GM21529 (cell line): ENCODE data around the gene POGK.
"Not testable (repeated sequence)": the region's sequence is repeated elsewhere in the genome, so short reads cannot be mapped to it uniquely, and the experiment has no call there.

Experiments used
- ATAC-seq: cut with Tn5 transposase; IDR thresholded peaks from one replicate; pipeline ENCODE4 v1.9.1; 2021; ENCODE audit not compliant: unreplicated experiment

Gene POGK

DNA sequence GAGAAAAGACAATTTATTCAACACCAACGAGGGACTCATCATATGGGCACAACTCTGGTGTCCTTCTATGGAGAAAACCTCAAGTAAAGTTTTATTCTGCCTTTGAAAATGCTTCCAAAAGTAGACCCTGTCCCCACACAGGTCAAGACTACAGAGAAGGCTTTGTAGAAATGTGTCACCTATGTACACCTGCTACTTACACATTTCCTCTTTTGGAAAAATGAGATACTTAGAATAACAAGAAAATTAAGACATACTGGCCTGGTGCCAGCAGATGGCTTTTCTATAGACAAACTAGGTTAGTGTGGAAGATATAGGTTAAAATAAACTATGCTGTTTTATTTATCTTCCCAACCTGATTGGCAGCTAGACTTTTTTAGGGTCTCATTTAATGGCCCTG, 13.6 kb downstream of the POGK start:
- ATAC-seq, result no peak

- ATAC-seq, result no peak
These were observed 16.3 kb downstream of the POGK start for GRCh38 chr1:166855558-166855957.

GRCh38 chr1:166857995-166858394, 18.7 kb downstream of the POGK start:
- no peak for ATAC-seq

DNA sequence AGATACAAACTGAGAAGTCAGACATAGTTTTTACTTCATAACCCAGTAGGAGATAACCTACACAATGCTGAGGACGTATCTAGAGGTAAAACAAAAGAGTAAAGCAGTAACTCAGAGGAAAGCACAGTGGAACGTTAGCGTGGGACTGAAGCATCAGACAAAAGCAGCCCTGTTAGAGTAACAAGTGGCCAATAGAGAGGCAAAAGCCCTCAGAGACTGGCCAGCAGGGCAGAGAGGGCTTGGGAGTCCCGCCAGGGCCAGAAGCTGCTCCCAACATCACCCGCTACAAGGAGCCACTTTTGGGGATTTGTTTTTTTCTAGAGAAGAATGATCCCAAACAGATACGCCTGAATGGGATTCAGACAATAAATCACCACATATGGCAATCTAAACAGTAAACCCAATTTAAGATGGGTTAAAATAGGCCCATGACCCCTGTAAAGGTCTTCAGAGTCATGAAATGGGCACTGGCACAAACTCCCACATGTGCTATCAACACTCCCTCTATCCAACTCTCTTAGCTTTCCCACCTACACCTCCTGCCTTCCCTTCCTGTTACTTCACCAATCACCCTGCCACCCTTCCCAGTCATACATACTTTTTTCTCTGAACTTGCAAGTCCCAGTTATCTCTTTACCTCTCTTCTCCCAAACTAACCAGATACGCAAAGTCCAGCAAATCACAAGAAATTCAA, 19.6 kb downstream of the POGK start:
- ATAC-seq, result no peak

- ATAC-seq, result no peak
These were observed 20.3 kb downstream of the POGK start for GRCh38 chr1:166859597-166859996.

DNA sequence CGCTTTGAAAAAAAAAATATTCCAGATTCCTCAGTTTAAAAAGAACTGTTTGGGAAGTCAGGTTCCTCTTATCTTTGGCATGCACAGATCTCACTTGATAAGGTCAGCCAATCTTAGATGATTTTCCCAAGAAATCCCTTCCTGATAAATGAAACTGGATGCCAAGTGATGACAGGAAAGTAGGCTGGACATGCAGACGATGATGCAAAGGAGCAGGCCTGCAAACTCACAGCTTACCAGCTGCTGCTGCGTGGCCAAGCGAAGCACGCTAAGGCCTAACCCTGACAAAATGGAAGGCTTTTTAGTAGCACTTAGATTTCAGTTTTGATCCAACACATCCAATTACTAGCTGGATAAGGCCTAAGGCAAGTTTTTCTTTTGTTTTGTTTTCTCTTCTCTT, 26.7 kb downstream of the POGK start:
- no peak for ATAC-seq

DNA sequence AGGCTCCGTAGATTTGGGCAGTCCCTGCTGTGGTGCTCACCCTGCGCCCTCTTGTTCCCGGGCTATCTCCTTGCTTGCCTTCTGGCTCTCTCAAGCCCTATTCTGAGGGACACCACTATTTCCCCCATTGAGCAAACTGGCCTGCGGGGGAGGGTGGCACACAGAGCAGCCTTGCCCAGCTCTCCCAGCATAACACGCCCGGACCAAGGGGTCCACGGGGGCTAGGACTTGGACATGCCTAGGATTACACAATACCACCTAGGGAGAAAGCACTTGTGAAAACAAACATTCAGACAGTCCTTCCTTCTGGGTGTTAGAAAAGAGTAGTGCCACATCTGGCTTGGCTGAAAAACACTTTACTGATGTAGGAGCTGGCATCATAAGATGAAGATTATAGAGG, 29.4 kb downstream of the POGK start:
- ATAC-seq, result no peak

- ATAC-seq, result no peak
These were observed 30.2 kb downstream of the POGK start for GRCh38 chr1:166869318-166870099.

DNA sequence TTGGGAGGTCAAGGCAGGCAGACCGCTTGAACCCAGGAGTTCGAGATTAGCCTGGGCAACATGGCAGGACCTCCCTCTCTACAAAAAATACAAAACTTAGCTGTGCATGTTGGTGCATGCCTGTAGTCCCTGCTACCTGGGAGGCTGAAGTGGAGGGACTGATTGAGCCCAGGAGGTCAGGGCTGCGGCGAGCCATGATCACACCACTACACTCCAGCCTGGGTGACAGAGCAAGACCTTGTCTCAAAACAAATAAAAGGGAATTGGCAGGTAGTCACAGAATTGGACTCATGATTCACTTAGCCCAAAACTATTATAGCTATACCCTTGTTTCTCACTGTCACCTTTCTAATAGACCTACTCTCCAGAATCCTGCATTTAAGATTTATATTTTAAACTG, 31.3 kb downstream of the POGK start:
- ATAC-seq, result no peak

GRCh38 chr1:166874464-166874863, 35.2 kb downstream of the POGK start:
- ATAC-seq, result no peak

DNA sequence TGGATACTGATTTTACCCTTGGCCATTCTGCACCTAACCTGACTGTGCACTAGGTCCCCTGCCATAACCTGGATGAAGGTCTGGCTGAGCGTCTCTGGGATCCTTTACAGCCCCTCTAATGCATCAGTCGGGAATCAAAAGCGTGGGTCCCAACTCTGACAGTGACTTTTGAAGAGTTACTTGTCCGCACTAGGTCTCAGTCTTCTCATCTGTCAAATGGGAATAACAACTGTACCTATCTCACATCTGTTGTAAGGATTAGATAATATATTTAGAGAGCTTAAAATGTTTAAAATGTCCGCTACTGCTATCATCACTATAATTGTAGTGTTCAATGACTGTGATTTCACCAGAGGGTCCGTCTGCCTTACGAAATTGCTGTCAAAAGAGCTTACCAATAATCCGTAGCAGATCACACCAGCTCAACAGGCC, 36.0 kb downstream of the POGK start:
- ATAC-seq, result no peak

GRCh38 chr1:166875734-166876539, 36.7 kb downstream of the POGK start, which contains the start of gene TADA1:
Gene TADA1 (minus strand): TSS chr1:166876264. CDS start chr1:166876233, 31 bp downstream.
- peak; percentile 92 for ATAC-seq

GRCh38 chr1:166876540-166876838, 37.2 kb downstream of the POGK start:
- peak; percentile 2 for ATAC-seq

DNA sequence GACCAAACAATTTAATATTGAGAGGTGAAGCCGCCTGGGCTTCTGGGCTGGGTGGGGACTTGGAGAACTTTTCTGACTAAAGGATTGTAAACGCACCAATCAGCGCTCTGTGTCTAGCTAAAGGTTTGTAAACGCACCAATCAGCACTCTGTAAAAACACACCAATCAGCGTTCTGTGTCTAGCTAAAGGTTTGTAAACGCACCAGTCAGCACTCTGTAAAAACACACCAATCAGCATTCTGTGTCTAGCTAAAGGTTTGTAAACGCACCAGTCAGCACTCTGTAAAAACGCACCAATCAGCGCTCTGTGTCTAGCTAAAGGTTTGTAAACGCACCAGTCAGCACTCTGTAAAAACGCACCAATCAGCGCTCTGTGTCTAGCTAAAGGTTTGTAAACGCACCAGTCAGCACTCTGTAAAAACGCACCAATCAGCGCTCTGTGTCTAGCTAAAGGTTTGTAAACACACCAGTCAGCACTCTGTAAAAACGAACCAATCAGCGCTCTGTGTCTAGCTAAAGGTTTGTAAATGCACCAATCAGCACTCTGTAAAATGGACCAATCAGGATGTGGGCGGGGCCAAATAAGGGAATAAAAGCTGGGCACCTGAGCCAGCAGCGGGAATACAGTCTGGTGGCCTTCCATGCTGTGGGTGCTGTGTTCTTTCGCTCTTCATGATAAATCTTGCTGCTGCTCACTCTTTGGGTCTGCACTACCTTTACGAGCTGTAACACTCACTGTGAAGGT, 39.1 kb downstream of the POGK start:
- not testable (repeated sequence) for ATAC-seq

DNA sequence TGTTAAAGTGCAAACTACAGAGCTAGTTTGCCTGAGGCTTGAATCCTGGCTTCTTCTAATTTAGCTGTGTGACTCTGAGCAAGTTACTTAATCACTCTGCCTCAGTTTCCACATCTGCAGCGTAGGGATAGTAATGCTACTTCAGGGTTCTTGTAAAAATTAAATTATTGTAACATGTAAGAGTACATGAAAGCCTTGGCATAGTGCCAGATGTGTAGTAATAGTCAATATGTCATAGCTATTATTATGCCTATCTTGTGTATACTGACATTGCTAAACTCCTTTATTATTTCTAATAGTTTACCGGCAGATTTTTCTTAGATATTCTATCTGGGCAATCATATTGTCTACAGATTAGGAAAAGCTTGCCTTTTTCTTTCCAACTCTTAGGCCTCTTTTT, 43.6 kb downstream of the POGK start:
- no peak for ATAC-seq

DNA sequence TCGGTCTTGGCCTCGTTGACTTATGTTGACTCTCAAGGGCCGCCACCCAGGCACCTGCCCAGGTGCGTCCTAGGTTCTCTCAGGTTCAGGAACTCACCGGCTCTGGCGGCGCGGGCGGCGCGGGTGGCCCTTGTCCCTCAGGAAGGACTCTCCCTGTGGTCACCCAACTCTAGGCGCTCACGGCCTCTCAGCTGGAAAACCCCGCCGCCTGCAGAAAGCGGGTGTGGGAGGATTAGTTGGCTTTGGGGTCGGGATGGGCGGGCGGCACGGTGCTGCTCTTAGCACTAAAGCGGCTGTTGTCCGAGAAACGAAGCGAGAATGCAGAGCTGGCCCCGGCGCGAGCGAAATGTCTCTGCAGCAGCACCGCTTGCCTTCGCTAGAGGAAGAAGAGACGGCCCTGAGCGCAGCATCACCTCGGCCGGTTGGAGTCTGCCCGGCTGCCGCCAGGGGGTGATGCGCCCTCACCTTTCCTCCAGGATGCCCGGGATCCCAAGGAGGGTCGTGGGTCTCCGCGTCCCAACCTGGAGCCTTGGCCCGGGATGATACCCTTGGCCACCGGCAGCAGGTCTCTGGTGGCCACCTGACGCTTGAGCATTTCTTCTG, 44.9 kb downstream of the POGK start:
- ATAC-seq, result no peak

- ATAC-seq, result no peak
These were observed 45.7 kb downstream of the POGK start for GRCh38 chr1:166884971-166885370.

GRCh38 chr1:166888373-166889111, 49.3 kb downstream of the POGK start:
- no peak for ATAC-seq

GRCh38 chr1:166889776-166890175, 50.5 kb downstream of the POGK start:
- ATAC-seq, result no peak

GRCh38 chr1:166895766-166896165, 56.5 kb downstream of the POGK start:
- ATAC-seq, result no peak
